Ishikawa (cell line): Measurements from ENCODE around the gene MYBPC1.

ENCODE experiments used
- CEBPB ChIP-seq: IDR thresholded peaks from 2 replicates; pipeline ENCODE4 v1.6.1; 2012
- EGR1 ChIP-seq: IDR thresholded peaks from 2 replicates; pipeline ENCODE4 v1.6.1; 2012
- EP300 ChIP-seq: IDR thresholded peaks from 2 replicates; pipeline ENCODE4 v1.6.1; 2012; ENCODE audit warnings: borderline replicate concordance
- MAX ChIP-seq: IDR thresholded peaks from 2 replicates; pipeline ENCODE4 v1.6.1; 2012
- RAD21 ChIP-seq: IDR thresholded peaks from 2 replicates; pipeline ENCODE4 v1.6.1; 2012; ENCODE audit warnings: low read depth
- REST ChIP-seq: IDR thresholded peaks from 2 replicates; pipeline ENCODE4 v1.6.1; 2012; ENCODE audit warnings: low read depth, mild to moderate bottlenecking
- TAF1 ChIP-seq: IDR thresholded peaks from 2 replicates; pipeline ENCODE4 v1.6.1; 2012; ENCODE audit warnings: low read depth, mild to moderate bottlenecking
- USF1 ChIP-seq: IDR thresholded peaks from 2 replicates; pipeline ENCODE4 v1.6.1; 2012
- YY1 ChIP-seq: IDR thresholded peaks from 2 replicates; pipeline ENCODE4 v1.6.1; 2012; ENCODE audit warnings: low read depth

GRCh38 chr12:101608301-101609133, 13.7 kb downstream of the MYBPC1 start:
- TF ChIP-seq EP300 (no peak), TAF1 (no peak), YY1 (no peak), REST (no peak), MAX (no peak), RAD21 (no peak), USF1 (no peak), EGR1 (no peak), CEBPB (peak; percentile 20; the same call in 1 of the 2 replicates)
